Stomach (tissue), 9 donors: ENCODE measurements around the gene GNPTAB. TPM values are rescaled to one million over a fixed set of nuclear protein-coding genes. Genes with fewer than 3 reads are reported as not detected.

ENCODE experiments used
- DNase-seq, 2 donors: peaks; one replicate each; pipeline versions ENCODE4 v3.0.0 to v3.0.0-alpha.2; 2013 to 2019
- H3K27ac ChIP-seq, 5 donors: fragments of 200-600 bp in 4 of 5; sonication (generic) in 4 of 5; one replicate each; pipeline ENCODE4 v1.5.1; 2013 to 2019; ENCODE audit warnings: mild to moderate bottlenecking in 1 of 5, moderate library complexity in 1 of 5
- H3K27me3 ChIP-seq, 3 donors: fragments of 200-600 bp; sonication (generic); one replicate each; pipeline ENCODE4 v1.5.1; 2017 to 2019; ENCODE audit warnings: mixed run types in 1 of 3
- H3K36me3 ChIP-seq, 4 donors: fragments of 200-600 bp; sonication (generic); 1 replicate in 3 of 4; 2 replicates in 1 of 4; pipeline ENCODE4 v1.5.1; 2016 to 2019
- H3K4me1 ChIP-seq, 4 donors: fragments of 200-600 bp; sonication (generic); one replicate each; pipeline ENCODE4 v1.5.1; 2016 to 2019
- H3K4me3 ChIP-seq, 4 donors: fragments of 200-600 bp; sonication (generic) in 3 of 4; one replicate each; pipeline ENCODE4 v1.5.1; 2016 to 2019; ENCODE audit warnings: mild to moderate bottlenecking in 1 of 4
- H3K9me3 ChIP-seq, 4 donors: fragments of 200-600 bp; sonication (generic); one replicate each; pipeline ENCODE4 v1.5.1; 2016 to 2019
- EP300 ChIP-seq: sonication (generic); formaldehyde crosslinking; IDR thresholded peaks from one replicate; pipeline ENCODE4 v1.6.1; 2017; ENCODE audit warnings: antibody characterized with exemption
- POLR2A ChIP-seq, 4 donors: fragments of 450-650 bp; IDR thresholded peaks; one replicate each; pipeline ENCODE4 v1.6.1; 2016; ENCODE audit warnings: antibody characterized with exemption in 4 of 4, control low read depth in 2 of 4, mild to moderate bottlenecking in 1 of 4, moderate library complexity in 1 of 4
- POLR2AphosphoS5 ChIP-seq, 3 donors: sonication (generic); formaldehyde crosslinking; IDR thresholded peaks; one replicate each; pipeline ENCODE4 v1.6.1; 2016; ENCODE audit warnings: antibody characterized with exemption in 3 of 3
- WGBS, 5 donors: extraction: QIAGEN DNeasy Blood & Tissue Kit in 3 of 5; methylation state at CpG; one replicate each; pipeline versions ENCODE4 v1.1.5 to v1.1.7; 2013 to 2018; 5-methylcytosine and 5-hydroxymethylcytosine counted together
- intact Hi-C: fragments of 100-400 bp; cut with DNase I; formaldehyde crosslinking; loops from one replicate; pipeline ENCODE4 v1.15.1; 2023; ENCODE audit warnings: low total_unique reads
- polyA plus RNA-seq, 3 donors: library from polyadenylated mRNA; stranded (reverse); fragments of 200-250 nt; gene quantifications; one replicate each; pipeline ENCODE4 v1.2.3, GENCODE V29; 2013
- total RNA-seq, 5 donors: library from RNA; depleted of rRNA; stranded (reverse); fragments of >200 nt; gene quantifications; one replicate each; pipeline versions ENCODE4 v1.1.0 to v1.2.3, GENCODE V29; 2014 to 2016
- TF ChIP-seq, protein P1 (sequence below), 7 experiments: fragments of 450-650 bp in 4 of 7; fragments of 200-600 bp in 3 of 7; sonication (generic) in 3 of 7; IDR thresholded peaks; one replicate each; pipeline ENCODE4 v1.5.1; 2016 to 2019; ENCODE audit warnings: antibody characterized with exemption in 7 of 7, control low read depth in 2 of 7, mild to moderate bottlenecking in 1 of 7
- donor health status: healthy with polysubstance abuse.
- donor health status: Bipolar disorder and iron deficiency.
- donor health status: healthy.

GNPTAB gene
- total and polyA plus RNA-seq, 8 donors, result 8.9 to 63.2 (median 16.9) TPM

DNA sequence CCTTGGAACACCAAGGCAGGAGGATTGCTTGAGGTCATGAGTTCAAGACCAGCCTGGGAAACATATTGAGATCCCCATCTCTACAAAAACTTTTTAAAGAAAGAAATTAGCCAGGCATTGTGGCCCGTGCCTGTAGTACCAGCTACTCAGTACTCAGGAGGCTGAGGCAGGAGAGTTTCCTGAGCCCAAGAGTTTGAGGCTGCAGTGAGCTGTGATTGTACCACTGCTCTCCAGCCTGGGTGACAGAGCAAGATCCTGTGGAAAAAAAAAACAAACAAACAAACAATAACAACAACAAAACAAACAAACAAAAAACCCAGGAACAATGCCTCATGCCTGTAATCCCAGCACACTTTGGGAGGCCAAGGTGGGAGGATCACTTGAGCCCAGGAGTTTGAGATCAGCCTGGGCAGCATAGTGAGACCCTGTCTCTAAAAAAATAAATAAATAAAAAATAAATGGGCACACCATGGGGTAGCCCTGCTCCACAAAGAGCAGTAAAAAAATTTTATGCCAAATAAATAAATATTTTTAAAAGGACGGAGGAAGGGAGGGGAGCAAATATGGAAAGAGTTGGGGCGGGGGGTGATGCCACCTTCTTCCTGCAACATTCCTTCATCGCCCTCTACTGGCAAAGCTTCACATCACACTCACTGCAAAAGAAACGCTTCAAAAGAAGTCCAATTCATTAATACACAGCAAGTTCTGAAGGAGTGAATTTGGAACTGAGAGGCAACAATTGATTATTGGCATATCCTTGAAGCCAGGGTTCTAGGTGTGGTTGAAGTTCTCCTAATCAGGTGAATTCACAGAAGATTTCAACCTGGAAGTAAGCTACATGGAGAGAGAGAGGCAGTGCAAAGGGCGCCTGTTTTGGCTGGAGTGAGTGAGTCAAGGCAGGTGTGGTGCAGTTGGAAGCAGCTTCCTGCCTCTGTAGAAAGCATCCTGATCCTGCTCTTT, 8.8 kb upstream of the GNPTAB start:
- Histone ChIP-seq H3K9me3 (no peaks in the 10 kb centered on the region), H3K36me3 (no peaks in the 10 kb centered on the region), H3K27ac (peak overlapping the region in 1 of 5 donors; percentile 14), H3K4me1 (peaks cover 0 to 12% (median 7%) of the 10 kb centered on the region in 4 donors), H3K4me3 (no peak overlapping the region), H3K27me3 (no peaks in the 10 kb centered on the region)
- DNase-seq, result peak; percentile 77 to 88
- intact Hi-C loops, result no loop called here
- TF ChIP-seq POLR2A (IDR thresholded peaks at IDR 0.05), result no peak
- TF ChIP-seq, protein P1, sequence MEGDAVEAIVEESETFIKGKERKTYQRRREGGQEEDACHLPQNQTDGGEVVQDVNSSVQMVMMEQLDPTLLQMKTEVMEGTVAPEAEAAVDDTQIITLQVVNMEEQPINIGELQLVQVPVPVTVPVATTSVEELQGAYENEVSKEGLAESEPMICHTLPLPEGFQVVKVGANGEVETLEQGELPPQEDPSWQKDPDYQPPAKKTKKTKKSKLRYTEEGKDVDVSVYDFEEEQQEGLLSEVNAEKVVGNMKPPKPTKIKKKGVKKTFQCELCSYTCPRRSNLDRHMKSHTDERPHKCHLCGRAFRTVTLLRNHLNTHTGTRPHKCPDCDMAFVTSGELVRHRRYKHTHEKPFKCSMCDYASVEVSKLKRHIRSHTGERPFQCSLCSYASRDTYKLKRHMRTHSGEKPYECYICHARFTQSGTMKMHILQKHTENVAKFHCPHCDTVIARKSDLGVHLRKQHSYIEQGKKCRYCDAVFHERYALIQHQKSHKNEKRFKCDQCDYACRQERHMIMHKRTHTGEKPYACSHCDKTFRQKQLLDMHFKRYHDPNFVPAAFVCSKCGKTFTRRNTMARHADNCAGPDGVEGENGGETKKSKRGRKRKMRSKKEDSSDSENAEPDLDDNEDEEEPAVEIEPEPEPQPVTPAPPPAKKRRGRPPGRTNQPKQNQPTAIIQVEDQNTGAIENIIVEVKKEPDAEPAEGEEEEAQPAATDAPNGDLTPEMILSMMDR (IDR thresholded peaks at IDR 0.05), result peak in 5 of 7 experiments; percentile 77 to 85 (median 82)
- WGBS, 5 donors, result 22 to 30% (median 25%) methylated on average over 6 of the region's 6 CpGs

DNA sequence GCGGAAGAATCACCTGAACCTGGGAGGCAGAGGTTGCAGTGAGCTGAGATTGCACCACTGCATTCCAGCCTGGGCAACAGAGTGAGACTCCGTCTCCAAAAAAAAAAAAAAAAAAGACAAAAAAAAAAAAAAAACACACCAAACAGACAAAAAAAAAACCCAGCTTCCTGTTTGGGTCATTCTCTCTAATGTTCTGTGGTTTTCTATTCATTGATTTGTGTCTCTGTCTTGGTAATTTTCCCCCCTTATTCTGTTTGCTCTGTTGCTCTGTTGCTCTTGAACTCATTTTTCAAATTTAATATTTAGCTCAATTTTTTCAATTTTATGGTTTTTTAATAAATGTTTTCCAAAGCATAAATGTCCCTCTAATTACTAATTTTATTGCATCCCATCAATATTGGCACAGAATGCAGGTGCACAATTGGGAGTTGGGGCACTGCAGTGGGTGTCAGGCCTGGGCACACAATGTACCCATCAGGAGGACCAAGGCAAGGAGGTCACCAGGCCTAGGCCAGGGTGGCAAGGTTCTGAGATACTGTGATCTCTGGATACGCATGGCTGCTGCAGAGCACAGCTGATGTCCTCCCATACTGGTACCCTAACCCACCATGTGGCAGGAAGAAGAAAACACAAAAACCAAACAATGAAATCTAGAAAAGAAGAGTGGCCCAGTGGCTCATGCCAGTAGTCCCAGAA, 8.0 kb upstream of the GNPTAB start:
- DNase-seq, result no peak

DNA sequence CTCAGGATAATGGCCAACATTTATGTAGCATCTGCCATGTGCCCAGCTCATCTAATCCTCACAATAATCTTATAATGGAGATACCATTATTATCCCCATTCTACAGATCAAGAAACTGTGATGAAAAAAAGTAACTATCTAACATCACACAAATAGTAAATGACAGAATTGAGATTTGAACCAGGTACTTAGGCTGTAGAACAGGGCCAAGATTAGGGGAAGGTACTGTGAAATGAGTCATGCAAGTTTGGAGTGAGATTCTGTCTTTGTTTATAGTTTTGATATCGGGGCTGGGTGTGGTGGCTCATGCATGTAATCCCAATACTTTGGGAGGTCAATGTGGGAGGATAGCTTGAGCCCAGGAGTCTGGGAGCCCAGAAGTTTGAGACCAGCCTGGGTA, 1.3 kb upstream of the GNPTAB start:
- Histone ChIP-seq H3K4me1 (peaks cover 18 to 34% (median 25%) of the 10 kb centered on the region in 4 donors), H3K4me3 (no peak overlapping the region), H3K27ac (no peak overlapping the region), H3K36me3 (no peaks in the 10 kb centered on the region), H3K27me3 (no peaks in the 10 kb centered on the region), H3K9me3 (no peaks in the 10 kb centered on the region)
- 29 to 39% (median 38%) methylated on average over 1 of the region's 1 CpG for WGBS, 5 donors
- DNase-seq, result no peak
- intact Hi-C loops, result loop anchor here (5.0 kb wide), 1 partner anchor 65 kb away; no protein-coding TSS in a partner anchor
- TF ChIP-seq, protein P1 (IDR thresholded peaks at IDR 0.05), result no peak
- no peak for TF ChIP-seq POLR2AphosphoS5 (IDR thresholded peaks at IDR 0.05)
- TF ChIP-seq EP300, result no peak
- no peak for TF ChIP-seq POLR2A (IDR thresholded peaks at IDR 0.05)

More for the DNA sequence above, 8.0 kb upstream of the GNPTAB start:
- intact Hi-C loops, result no loop called here
- no peak for TF ChIP-seq EP300
- no peak for TF ChIP-seq POLR2A (IDR thresholded peaks at IDR 0.05)
- no peak for TF ChIP-seq POLR2AphosphoS5 (IDR thresholded peaks at IDR 0.05)
- TF ChIP-seq, protein P1 (IDR thresholded peaks at IDR 0.05), result no peak
- H3K4me1 ChIP-seq, result peaks cover 0 to 12% (median 7%) of the 10 kb centered on the region in 4 donors
- no peaks in the 10 kb centered on the region for H3K36me3 ChIP-seq
- no peaks in the 10 kb centered on the region for H3K27me3 ChIP-seq
- peak overlapping the region in 1 of 5 donors; percentile 14 for H3K27ac ChIP-seq
- no peak overlapping the region for H3K4me3 ChIP-seq
- 63 to 88% (median 68%) methylated on average over 2 to 3 of the region's 3 CpGs for WGBS, 5 donors
- no peaks in the 10 kb centered on the region for H3K9me3 ChIP-seq

DNA sequence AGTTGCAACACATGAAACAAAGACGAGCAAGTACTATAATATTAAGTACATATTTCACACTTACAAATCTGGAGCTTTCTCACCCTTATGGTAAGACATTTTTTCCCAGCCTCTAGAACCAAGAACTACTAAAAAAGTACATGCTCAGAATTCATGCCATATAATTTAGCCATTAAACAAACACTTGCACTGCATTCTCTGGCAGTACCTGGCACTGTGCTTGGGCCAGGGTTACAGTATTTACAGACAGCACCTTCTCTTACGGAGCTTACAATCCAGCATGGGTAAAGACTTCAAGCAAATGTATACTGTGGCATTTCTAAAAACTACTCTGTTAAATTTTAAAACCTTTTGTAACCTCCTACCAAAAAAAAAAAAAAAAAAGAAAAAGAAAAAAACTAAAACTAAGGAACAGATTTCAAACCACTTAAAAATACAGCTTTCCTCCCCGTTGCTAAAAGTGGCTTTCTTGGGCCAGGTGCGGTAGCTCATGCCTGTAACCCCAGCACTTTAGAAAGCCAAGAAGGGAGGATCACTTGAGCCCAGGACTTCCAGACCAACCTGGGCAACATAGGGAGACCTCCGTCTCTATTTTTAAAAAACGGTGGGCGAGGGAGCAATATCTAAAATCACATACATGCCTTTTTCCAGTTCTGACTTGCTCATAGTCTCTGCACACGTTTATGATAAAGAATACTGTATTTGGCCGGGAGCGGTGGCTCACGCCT, 956 bp downstream of the GNPTAB start:
- peak; percentile 37 to 49 for DNase-seq
- Histone ChIP-seq H3K4me3 (peak overlapping the region; percentile 87 to 93 (median 89)), H3K9me3 (no peaks in the 10 kb centered on the region), H3K4me1 (peaks cover 20 to 51% (median 40%) of the 10 kb centered on the region in 4 donors), H3K27ac (peak overlapping the region; percentile 83 to 90 (median 88)), H3K27me3 (no peaks in the 10 kb centered on the region), H3K36me3 (no peaks in the 10 kb centered on the region)
- intact Hi-C loops, result loop anchor here (5.0 kb wide), 1 partner anchor 63 kb away; no protein-coding TSS in a partner anchor
- TF ChIP-seq POLR2A (IDR thresholded peaks at IDR 0.05) (no peak), EP300 (no peak)
- WGBS, 5 donors, result 2 to 6% (median 5%) methylated on average over 11 of the region's 11 CpGs
